HEK293 (cell line): ENCODE data around the gene CBX5.

Source experiments
- EGR2 ChIP-seq: fragments of 450-650 bp; formaldehyde crosslinking; IDR thresholded peaks from 2 replicates; pipeline ENCODE4 v1.5.1; 2016; ENCODE audit warnings: low read depth, missing biosample characterization, missing genetic modification characterization
- HOXD13 ChIP-seq: sonication (generic); formaldehyde crosslinking; IDR thresholded peaks from 2 replicates; pipeline ENCODE4 v1.8.0; 2022; ENCODE audit warnings: missing genetic modification reagents, borderline replicate concordance
- KLF16 ChIP-seq: fragments of 450-650 bp; formaldehyde crosslinking; IDR thresholded peaks from 2 replicates; pipeline ENCODE4 v1.5.1; 2017; ENCODE audit warnings: missing biosample characterization, missing genetic modification characterization
- KLF9 ChIP-seq: fragments of 450-650 bp; formaldehyde crosslinking; IDR thresholded peaks from 2 replicates; pipeline ENCODE4 v1.5.1; 2016; ENCODE audit warnings: missing biosample characterization, missing genetic modification characterization, low read depth
- MZF1 ChIP-seq: fragments of 450-650 bp; formaldehyde crosslinking; IDR thresholded peaks from 2 replicates; pipeline ENCODE4 v1.5.1; 2017; ENCODE audit warnings: missing biosample characterization, missing genetic modification characterization, borderline replicate concordance
- TCF7L2 ChIP-seq: IDR thresholded peaks from 2 replicates; pipeline ENCODE4 v1.6.1; 2011; ENCODE audit warnings: low read depth, mild to moderate bottlenecking, inconsistent platforms, low read length, moderate library complexity, borderline replicate concordance
- ZNF184 ChIP-seq: fragments of 450-650 bp; IDR thresholded peaks from 2 replicates; pipeline ENCODE4 v1.5.1; 2018; ENCODE audit warnings: missing biosample characterization, mild to moderate bottlenecking, missing genetic modification characterization
- ZNF2 ChIP-seq: fragments of 450-650 bp; formaldehyde crosslinking; IDR thresholded peaks from 2 replicates; pipeline ENCODE4 v1.5.1; 2016; ENCODE audit warnings: missing biosample characterization, missing genetic modification characterization
- ZNF202 ChIP-seq: fragments of 450-650 bp; formaldehyde crosslinking; IDR thresholded peaks from 2 replicates; pipeline ENCODE4 v1.5.1; 2016; ENCODE audit warnings: missing biosample characterization, missing genetic modification characterization, borderline replicate concordance
- ZNF391 ChIP-seq: fragments of 450-650 bp; formaldehyde crosslinking; IDR thresholded peaks from 2 replicates; pipeline ENCODE4 v1.5.1; 2016; ENCODE audit warnings: low read depth, missing biosample characterization, missing genetic modification characterization, borderline replicate concordance
- ZNF423 ChIP-seq: fragments of 450-650 bp; formaldehyde crosslinking; IDR thresholded peaks from 2 replicates; pipeline ENCODE4 v1.5.1; 2016; ENCODE audit warnings: missing biosample characterization, missing genetic modification characterization
- ZNF48 ChIP-seq: fragments of 450-650 bp; formaldehyde crosslinking; IDR thresholded peaks from 2 replicates; pipeline ENCODE4 v1.5.1; 2016; ENCODE audit warnings: missing biosample characterization, missing genetic modification characterization
- ZNF555 ChIP-seq: fragments of 450-650 bp; formaldehyde crosslinking; conservative IDR thresholded peaks from 2 replicates; pipeline ENCODE4 v1.5.1; 2017; ENCODE audit warnings: missing biosample characterization, mild to moderate bottlenecking, missing genetic modification characterization, inconsistent platforms
- ZNF560 ChIP-seq: fragments of 450-650 bp; formaldehyde crosslinking; IDR thresholded peaks from 2 replicates; pipeline ENCODE4 v1.5.1; 2017; ENCODE audit warnings: missing biosample characterization, missing genetic modification characterization, borderline replicate concordance
- ZNF610 ChIP-seq: fragments of 450-650 bp; formaldehyde crosslinking; IDR thresholded peaks from 2 replicates; pipeline ENCODE4 v1.5.1; 2016; ENCODE audit warnings: missing biosample characterization, missing genetic modification characterization, borderline replicate concordance
- ZNF629 ChIP-seq: fragments of 450-650 bp; formaldehyde crosslinking; IDR thresholded peaks from 2 replicates; pipeline ENCODE4 v1.5.1; 2017; ENCODE audit warnings: missing biosample characterization, missing genetic modification characterization
- ZNF837 ChIP-seq: fragments of 450-650 bp; formaldehyde crosslinking; IDR thresholded peaks from 2 replicates; pipeline ENCODE4 v1.5.1; 2016; ENCODE audit warnings: missing biosample characterization, missing genetic modification characterization
- ZXDB ChIP-seq: fragments of 450-650 bp; formaldehyde crosslinking; IDR thresholded peaks from 2 replicates; pipeline ENCODE4 v1.5.1; 2016; ENCODE audit warnings: missing biosample characterization, missing genetic modification characterization
- TF ChIP-seq, protein P1 (sequence below): fragments of 450-650 bp; formaldehyde crosslinking; IDR thresholded peaks from 2 replicates; pipeline ENCODE4 v1.5.1; 2016; ENCODE audit warnings: missing biosample characterization, missing genetic modification characterization
- TF ChIP-seq, protein P2 (sequence below): fragments of 450-650 bp; formaldehyde crosslinking; IDR thresholded peaks from 2 replicates; pipeline ENCODE4 v1.5.1; 2016; ENCODE audit warnings: missing biosample characterization, missing genetic modification characterization
- TF ChIP-seq, protein P3 (sequence below): fragments of 450-650 bp; formaldehyde crosslinking; IDR thresholded peaks from 2 replicates; pipeline ENCODE4 v1.5.1; 2017; ENCODE audit warnings: missing biosample characterization, missing genetic modification characterization
- TF ChIP-seq, protein P4 (sequence below): fragments of 450-650 bp; formaldehyde crosslinking; IDR thresholded peaks from 2 replicates; pipeline ENCODE4 v1.5.1; 2016; ENCODE audit warnings: missing biosample characterization, missing genetic modification characterization, borderline replicate concordance
- TF ChIP-seq, protein P5 (sequence below): fragments of 450-650 bp; formaldehyde crosslinking; IDR thresholded peaks from 2 replicates; pipeline ENCODE4 v1.5.1; 2016; ENCODE audit warnings: missing biosample characterization, missing genetic modification characterization
- TF ChIP-seq, protein P6 (sequence below): fragments of 450-650 bp; IDR thresholded peaks from 2 replicates; pipeline ENCODE4 v1.5.1; 2018; ENCODE audit warnings: missing biosample characterization, mild to moderate bottlenecking, missing genetic modification characterization
- TF ChIP-seq, protein P7 (sequence below): sonication (generic); formaldehyde crosslinking; IDR thresholded peaks from 2 replicates; pipeline ENCODE4 v1.8.1; 2022; ENCODE audit warnings: mild to moderate bottlenecking, moderate library complexity, missing genetic modification reagents

Gene CBX5

DNA sequence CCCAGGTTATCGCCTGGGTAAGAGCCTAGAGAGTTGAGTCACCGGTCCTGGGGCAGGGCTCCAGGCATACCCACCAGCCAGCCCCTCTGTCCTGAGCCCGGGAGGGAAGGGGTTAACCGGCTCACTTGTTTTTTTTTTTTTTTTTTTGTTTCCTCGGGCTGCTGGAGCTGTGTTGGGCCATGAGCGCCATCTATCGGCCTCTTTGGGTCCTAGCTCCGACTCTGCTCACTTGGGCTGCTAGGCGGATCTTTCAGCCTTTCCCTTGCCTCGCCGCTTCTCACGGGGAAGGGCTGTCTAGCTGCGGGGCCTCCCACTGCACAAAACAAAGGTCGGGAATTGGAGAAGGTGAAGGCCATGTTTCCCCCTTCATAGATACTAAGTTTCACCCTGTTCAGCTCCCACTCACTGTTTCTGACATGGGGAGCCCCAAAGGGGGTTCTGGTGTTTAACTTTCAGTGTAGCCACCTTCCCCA, 88.3 kb downstream of the CBX5 start (continued):
- TF ChIP-seq, protein P1, sequence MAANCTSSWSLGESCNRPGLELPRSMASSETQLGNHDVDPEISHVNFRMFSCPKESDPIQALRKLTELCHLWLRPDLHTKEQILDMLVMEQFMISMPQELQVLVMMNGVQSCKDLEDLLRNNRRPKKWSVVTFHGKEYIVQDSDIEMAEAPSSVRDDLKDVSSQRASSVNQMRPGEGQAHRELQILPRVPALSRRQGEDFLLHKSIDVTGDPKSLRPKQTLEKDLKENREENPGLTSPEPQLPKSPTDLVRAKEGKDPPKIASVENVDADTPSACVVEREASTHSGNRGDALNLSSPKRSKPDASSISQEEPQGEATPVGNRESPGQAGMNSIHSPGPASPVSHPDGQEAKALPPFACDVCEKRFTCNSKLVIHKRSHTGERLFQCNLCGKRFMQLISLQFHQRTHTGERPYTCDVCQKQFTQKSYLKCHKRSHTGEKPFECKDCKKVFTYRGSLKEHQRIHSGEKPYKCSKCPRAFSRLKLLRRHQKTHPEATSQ = no peak
- TF ChIP-seq ZNF560 (tag by site-specific recombination) = no peak
- peak; percentile 82 for TF ChIP-seq ZNF629 (tag by site-specific recombination)
- TF ChIP-seq, protein P2, sequence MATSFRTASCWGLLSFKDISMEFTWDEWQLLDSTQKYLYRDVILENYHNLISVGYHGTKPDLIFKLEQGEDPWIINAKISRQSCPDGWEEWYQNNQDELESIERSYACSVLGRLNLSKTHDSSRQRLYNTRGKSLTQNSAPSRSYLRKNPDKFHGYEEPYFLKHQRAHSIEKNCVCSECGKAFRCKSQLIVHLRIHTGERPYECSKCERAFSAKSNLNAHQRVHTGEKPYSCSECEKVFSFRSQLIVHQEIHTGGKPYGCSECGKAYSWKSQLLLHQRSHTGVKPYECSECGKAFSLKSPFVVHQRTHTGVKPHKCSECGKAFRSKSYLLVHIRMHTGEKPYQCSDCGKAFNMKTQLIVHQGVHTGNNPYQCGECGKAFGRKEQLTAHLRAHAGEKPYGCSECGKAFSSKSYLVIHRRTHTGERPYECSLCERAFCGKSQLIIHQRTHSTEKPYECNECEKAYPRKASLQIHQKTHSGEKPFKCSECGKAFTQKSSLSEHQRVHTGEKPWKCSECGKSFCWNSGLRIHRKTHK (tag by site-specific recombination) = no peak
- no peak for TF ChIP-seq TCF7L2
- TF ChIP-seq, protein P3, sequence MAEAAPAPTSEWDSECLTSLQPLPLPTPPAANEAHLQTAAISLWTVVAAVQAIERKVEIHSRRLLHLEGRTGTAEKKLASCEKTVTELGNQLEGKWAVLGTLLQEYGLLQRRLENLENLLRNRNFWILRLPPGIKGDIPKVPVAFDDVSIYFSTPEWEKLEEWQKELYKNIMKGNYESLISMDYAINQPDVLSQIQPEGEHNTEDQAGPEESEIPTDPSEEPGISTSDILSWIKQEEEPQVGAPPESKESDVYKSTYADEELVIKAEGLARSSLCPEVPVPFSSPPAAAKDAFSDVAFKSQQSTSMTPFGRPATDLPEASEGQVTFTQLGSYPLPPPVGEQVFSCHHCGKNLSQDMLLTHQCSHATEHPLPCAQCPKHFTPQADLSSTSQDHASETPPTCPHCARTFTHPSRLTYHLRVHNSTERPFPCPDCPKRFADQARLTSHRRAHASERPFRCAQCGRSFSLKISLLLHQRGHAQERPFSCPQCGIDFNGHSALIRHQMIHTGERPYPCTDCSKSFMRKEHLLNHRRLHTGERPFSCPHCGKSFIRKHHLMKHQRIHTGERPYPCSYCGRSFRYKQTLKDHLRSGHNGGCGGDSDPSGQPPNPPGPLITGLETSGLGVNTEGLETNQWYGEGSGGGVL (tag by site-specific recombination) = no peak
- peak; percentile 55; the same call in 1 of the 2 replicates for TF ChIP-seq ZNF610 (tag by site-specific recombination)
- TF ChIP-seq ZNF423 (tag by site-specific recombination) = no peak
- TF ChIP-seq KLF16 (tag by site-specific recombination) = peak; percentile 69
- peak; percentile 14; the same call in 1 of the 2 replicates for TF ChIP-seq MZF1
- TF ChIP-seq, protein P4, sequence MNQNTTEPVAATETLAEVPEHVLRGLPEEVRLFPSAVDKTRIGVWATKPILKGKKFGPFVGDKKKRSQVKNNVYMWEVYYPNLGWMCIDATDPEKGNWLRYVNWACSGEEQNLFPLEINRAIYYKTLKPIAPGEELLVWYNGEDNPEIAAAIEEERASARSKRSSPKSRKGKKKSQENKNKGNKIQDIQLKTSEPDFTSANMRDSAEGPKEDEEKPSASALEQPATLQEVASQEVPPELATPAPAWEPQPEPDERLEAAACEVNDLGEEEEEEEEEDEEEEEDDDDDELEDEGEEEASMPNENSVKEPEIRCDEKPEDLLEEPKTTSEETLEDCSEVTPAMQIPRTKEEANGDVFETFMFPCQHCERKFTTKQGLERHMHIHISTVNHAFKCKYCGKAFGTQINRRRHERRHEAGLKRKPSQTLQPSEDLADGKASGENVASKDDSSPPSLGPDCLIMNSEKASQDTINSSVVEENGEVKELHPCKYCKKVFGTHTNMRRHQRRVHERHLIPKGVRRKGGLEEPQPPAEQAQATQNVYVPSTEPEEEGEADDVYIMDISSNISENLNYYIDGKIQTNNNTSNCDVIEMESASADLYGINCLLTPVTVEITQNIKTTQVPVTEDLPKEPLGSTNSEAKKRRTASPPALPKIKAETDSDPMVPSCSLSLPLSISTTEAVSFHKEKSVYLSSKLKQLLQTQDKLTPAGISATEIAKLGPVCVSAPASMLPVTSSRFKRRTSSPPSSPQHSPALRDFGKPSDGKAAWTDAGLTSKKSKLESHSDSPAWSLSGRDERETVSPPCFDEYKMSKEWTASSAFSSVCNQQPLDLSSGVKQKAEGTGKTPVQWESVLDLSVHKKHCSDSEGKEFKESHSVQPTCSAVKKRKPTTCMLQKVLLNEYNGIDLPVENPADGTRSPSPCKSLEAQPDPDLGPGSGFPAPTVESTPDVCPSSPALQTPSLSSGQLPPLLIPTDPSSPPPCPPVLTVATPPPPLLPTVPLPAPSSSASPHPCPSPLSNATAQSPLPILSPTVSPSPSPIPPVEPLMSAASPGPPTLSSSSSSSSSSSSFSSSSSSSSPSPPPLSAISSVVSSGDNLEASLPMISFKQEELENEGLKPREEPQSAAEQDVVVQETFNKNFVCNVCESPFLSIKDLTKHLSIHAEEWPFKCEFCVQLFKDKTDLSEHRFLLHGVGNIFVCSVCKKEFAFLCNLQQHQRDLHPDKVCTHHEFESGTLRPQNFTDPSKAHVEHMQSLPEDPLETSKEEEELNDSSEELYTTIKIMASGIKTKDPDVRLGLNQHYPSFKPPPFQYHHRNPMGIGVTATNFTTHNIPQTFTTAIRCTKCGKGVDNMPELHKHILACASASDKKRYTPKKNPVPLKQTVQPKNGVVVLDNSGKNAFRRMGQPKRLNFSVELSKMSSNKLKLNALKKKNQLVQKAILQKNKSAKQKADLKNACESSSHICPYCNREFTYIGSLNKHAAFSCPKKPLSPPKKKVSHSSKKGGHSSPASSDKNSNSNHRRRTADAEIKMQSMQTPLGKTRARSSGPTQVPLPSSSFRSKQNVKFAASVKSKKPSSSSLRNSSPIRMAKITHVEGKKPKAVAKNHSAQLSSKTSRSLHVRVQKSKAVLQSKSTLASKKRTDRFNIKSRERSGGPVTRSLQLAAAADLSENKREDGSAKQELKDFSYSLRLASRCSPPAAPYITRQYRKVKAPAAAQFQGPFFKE (tag by site-specific recombination) = no peak
- TF ChIP-seq ZXDB (tag by site-specific recombination) = peak; percentile 91
- no peak for TF ChIP-seq ZNF837 (tag by site-specific recombination)
- TF ChIP-seq ZNF2 (tag by site-specific recombination) = peak; percentile 96
- no peak for TF ChIP-seq ZNF555 (tag by site-specific recombination)
- no peak for TF ChIP-seq ZNF202 (tag by site-specific recombination)
- TF ChIP-seq EGR2 (tag by site-specific recombination) = no peak
- 0 out of 2 replicates have a peak, but pooled peaks have one; percentile 26 for TF ChIP-seq KLF9 (tag by site-specific recombination)
- TF ChIP-seq ZNF184 (tag by site-specific recombination) = no peak
- TF ChIP-seq, protein P5, sequence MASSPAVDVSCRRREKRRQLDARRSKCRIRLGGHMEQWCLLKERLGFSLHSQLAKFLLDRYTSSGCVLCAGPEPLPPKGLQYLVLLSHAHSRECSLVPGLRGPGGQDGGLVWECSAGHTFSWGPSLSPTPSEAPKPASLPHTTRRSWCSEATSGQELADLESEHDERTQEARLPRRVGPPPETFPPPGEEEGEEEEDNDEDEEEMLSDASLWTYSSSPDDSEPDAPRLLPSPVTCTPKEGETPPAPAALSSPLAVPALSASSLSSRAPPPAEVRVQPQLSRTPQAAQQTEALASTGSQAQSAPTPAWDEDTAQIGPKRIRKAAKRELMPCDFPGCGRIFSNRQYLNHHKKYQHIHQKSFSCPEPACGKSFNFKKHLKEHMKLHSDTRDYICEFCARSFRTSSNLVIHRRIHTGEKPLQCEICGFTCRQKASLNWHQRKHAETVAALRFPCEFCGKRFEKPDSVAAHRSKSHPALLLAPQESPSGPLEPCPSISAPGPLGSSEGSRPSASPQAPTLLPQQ (tag by site-specific recombination) = peak; percentile 83
- no peak for TF ChIP-seq HOXD13 (CRISPR knock-in tag)
- peak; percentile 90; the same call in 1 of the 2 replicates for TF ChIP-seq ZNF391 (tag by site-specific recombination)
- TF ChIP-seq, protein P6, sequence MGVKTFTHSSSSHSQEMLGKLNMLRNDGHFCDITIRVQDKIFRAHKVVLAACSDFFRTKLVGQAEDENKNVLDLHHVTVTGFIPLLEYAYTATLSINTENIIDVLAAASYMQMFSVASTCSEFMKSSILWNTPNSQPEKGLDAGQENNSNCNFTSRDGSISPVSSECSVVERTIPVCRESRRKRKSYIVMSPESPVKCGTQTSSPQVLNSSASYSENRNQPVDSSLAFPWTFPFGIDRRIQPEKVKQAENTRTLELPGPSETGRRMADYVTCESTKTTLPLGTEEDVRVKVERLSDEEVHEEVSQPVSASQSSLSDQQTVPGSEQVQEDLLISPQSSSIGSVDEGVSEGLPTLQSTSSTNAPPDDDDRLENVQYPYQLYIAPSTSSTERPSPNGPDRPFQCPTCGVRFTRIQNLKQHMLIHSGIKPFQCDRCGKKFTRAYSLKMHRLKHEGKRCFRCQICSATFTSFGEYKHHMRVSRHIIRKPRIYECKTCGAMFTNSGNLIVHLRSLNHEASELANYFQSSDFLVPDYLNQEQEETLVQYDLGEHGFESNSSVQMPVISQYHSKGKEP (tag by site-specific recombination) = no peak
- no peak for TF ChIP-seq ZNF48
- TF ChIP-seq, protein P7, sequence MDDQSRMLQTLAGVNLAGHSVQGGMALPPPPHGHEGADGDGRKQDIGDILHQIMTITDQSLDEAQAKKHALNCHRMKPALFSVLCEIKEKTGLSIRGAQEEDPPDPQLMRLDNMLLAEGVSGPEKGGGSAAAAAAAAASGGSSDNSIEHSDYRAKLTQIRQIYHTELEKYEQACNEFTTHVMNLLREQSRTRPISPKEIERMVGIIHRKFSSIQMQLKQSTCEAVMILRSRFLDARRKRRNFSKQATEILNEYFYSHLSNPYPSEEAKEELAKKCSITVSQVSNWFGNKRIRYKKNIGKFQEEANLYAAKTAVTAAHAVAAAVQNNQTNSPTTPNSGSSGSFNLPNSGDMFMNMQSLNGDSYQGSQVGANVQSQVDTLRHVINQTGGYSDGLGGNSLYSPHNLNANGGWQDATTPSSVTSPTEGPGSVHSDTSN (CRISPR knock-in tag) = no peak
